A549 treated with CORT108297 at 1 μM for 4 hours (cell line): Measurements from ENCODE around the gene WDR5. TPM values are rescaled to one million over a fixed set of nuclear protein-coding genes. Genes with fewer than 3 reads are reported as not detected.

Source experiments
- total RNA-seq: library from RNA; stranded (reverse); fragments of 200-300 nt; extraction: Qiagen RNA extraction; gene quantifications from 5 replicates; pipeline ENCODE4 v1.2.3, GENCODE V29; 2022

The WDR5 gene
- 54.3 to 65.8 TPM (median 62.8 TPM) in 5 replicates for total RNA-seq

DNA sequence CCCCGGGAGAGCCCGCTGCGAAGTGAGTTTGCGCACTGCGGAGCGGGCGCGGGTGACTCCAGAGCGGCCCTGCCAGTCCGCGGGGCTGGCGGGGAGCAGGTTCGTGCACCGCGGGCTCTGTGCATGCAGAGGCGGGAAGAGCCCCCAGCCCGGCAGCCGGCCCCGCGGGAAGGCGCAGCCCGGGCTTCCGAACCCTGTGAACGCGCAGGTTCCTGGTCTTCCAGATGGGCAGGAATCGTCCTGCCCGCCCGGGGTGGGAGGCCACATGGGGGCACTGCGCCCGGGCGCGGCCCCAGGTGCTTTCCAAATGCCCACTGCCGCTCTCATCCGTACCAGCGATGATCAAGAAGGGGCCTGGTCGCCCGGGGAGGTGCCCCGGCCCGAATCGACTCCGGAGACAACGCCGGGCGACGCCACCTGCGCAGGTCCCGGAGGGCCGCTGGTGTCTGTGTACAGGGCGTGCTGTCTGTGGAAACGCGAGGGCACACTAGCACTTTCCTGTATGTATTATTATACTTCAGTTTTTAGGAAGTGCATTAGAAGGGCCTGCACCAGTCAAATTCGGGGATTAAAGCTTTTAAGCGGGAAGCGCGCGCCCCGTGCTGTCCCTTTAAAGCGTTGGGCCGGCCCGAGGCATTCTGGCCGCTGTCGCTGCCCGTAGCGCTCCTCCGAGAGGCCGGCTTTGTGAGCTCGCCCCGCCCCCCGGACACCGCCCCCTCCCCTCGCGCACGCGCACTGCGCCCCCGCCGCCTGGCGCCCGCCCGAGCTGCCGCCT is at the start of gene WDR5:
Gene WDR5 (plus strand): TSS at position 740 of the 775 bp plus-strand sequence. CDS start 3,796 bp downstream, outside the sequence.

Other genes with a start within 250 kb of the WDR5 start
- 36.2 to 48.7 TPM (median 40.9 TPM) in 5 replicates for gene VAV2, start 143.8 kb upstream of the WDR5 start, total RNA-seq
- 14.7 to 19.7 TPM (median 18.6 TPM) in 5 replicates for gene BRD3OS, start 110.6 kb upstream of the WDR5 start, total RNA-seq
- gene BRD3, start 68.1 kb upstream of the WDR5 start, total RNA-seq, result 15.0 to 21.6 TPM (median 19.9 TPM) in 5 replicates
- gene RNU6ATAC, start 28.5 kb downstream of the WDR5 start, total RNA-seq, result not detected in 5 replicates
- 22.9 to 39.7 TPM (median 38.9 TPM) in 5 replicates for gene RXRA, start 190.4 kb downstream of the WDR5 start, total RNA-seq